GM18499 (cell line): ENCODE data around the gene CHCHD3.

Experiments used
- ATAC-seq: cut with Tn5 transposase; IDR thresholded peaks from one replicate; pipeline ENCODE4 v1.9.1; 2021; ENCODE audit warnings: moderate number of reproducible peaks; ENCODE audit not compliant: insufficient read depth, unreplicated experiment

CHCHD3 gene

GRCh38 chr7:133081599-133082389 is at the start of gene CHCHD3:
CHCHD3 (minus strand) TSS chr7:133082090; CDS start chr7:133081937, 153 bp downstream.
- peak; percentile 97 for ATAC-seq

DNA sequence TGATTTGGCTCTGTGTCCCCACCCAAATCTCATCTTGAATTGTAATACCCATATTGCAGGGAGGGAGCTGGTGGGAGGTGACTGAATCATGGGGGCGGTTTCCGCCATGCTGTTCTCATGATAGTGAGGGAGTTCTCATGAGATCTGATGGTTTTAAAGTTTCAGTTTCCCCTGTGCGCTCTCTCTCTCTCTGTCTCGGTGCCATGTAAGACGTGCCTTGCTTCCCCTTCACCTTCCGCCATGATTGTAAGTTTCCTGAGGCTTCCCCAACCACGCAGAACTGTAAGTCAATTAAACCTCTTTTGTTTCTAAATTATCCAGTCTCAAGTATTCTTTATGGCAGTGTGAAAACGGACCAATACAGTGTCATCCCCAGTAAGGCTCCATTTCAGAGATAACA is 48.3 kb upstream of the CHCHD3 start:
- no peak for ATAC-seq

- no peak for ATAC-seq
These were observed 44.5 kb upstream of the CHCHD3 start for GRCh38 chr7:133126422-133126821.

GRCh38 chr7:133124974-133125373 is 43.1 kb upstream of the CHCHD3 start:
- no peak for ATAC-seq

GRCh38 chr7:133121175-133121844 is 39.4 kb upstream of the CHCHD3 start:
- ATAC-seq, result no peak

DNA sequence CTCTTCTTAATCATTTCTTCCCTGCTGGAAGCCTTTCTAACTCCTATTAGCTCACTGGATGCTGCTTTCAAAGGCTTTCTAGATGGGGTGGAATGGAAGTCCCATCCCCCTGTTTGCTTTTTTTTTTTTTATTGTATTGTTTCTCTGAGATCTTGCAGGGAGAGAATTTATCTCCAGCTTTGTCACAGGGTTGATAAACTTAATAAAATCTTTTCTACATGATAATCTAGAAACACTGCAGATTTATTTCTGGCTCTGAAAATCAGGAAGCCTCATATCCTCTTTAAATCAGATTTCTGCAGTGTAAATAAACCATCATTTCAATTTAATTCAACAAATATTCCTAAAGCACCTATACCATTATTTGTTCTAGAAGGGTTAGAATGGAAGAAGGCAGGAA is 37.2 kb upstream of the CHCHD3 start:
- no peak for ATAC-seq

DNA sequence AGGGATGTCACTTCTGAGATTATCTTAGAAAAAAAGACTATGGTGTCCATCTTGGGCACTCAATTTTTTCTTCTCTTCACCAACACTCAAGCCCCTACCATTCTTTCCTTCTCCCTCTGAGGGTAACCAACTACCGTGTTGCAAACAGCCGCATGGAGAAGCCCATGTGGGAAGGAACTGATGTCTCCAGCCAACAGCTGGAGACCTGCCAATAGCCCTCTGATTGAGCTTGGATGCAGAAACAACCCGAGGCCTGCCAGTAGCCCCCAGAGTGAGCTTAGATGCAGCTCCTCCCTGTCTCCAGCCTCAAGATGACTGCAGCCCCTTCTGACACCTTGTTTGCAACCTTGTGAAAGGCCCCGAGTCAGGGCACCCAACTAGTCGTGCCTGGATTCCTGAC is 36.4 kb upstream of the CHCHD3 start:
- no peak for ATAC-seq

DNA sequence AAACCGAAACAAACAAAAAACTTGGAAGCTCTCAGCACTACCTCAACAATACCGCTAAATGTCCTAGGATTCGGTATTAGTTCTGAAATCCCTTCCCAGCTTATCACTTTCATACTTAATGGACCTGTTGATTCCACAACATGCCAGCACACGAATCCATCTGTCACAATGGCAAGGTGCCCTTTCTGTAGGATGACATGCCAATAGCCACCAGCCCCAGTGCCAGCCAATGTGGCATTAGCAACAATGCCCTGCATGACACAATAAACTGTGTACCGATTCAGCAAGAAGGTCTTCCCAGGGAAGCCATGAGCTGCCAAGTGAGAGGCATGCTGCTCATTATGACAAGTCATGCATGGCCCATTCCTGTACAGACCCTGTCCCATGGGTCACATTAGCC is 35.6 kb upstream of the CHCHD3 start:
- no peak for ATAC-seq

DNA sequence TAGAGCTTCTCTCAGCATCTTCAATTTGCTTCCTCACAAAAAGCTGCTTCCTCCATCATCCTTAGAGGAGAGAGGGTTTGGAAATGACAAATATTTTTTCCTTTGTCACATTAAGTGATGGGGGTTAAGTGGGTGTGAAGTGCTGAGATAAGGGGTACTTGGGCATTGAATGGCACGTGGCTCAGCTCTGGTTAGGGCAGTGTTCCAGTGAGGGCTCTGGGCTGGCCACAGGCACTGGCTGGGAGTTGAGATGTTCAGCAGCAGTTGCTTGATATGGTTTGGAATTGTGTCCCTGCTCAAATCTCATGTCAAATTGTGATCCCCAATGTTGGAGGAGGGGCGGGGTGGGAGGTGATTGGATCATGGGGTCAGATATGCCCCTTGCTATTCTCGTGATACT is 33.7 kb upstream of the CHCHD3 start:
- no peak for ATAC-seq

- ATAC-seq, result no peak
These were observed 32.6 kb upstream of the CHCHD3 start for GRCh38 chr7:133114519-133114918.

- no peak for ATAC-seq
These were observed 31.1 kb upstream of the CHCHD3 start for GRCh38 chr7:133112976-133113375.

- ATAC-seq, result no peak
These were observed 30.4 kb upstream of the CHCHD3 start for GRCh38 chr7:133112335-133112734.

- no peak for ATAC-seq
These were observed 28.4 kb upstream of the CHCHD3 start for GRCh38 chr7:133110312-133110711.

DNA sequence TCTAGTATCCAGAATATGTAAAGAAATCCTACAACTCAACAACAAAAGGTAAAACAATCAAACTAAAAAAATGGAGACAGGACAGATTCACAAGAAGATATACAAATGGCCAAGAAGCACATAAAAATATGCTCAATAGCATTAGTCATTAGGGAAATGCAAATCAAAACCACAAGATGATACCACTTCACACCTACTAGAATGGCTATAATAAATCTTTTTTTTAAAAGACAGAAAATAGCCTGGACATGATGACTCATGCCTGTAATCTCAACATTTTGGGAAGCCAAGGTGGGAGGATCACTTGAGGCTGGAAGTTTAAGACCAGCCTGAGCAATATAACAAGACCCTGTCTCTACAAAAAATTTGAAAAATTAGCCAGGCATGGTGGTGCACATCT is 27.9 kb upstream of the CHCHD3 start:
- no peak for ATAC-seq

- ATAC-seq, result no peak
These were observed 26.1 kb upstream of the CHCHD3 start for GRCh38 chr7:133108023-133108422.

DNA sequence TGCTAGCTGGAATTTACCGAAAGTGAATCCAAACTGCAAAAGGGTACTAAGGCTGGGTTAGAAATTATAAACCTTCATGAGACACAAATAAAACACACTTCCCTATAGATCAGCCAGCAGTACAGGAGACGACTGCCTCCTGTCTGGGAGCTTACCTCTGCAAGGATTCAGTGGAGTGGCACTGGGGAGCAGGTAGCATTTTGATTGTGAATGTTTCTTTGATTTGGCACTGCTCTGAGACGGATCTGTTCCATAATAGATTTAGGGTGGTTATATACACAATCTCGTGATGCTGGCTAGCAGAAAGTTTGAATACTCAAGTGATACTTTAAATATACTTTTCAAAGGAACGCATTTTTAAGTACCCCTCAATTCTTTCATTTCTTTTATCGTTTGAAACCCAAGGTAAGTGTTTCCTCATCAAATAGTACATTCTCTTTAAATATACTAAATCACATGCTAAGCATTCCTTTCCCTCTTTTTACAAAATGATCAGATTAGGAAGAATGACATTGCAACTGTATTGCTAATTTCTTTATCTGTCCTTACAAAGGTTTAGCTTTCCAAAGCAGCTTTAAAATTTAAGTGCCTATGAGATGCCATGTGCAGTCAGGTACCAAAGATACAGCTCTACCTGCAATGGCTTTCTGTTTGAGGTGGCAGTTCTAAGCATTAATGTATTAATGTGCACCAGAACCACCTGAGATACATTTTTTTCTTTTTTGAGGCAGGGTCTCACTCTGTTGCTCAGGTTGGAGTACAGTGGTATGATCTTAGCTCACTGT is 20.6 kb upstream of the CHCHD3 start:
- no peak for ATAC-seq

DNA sequence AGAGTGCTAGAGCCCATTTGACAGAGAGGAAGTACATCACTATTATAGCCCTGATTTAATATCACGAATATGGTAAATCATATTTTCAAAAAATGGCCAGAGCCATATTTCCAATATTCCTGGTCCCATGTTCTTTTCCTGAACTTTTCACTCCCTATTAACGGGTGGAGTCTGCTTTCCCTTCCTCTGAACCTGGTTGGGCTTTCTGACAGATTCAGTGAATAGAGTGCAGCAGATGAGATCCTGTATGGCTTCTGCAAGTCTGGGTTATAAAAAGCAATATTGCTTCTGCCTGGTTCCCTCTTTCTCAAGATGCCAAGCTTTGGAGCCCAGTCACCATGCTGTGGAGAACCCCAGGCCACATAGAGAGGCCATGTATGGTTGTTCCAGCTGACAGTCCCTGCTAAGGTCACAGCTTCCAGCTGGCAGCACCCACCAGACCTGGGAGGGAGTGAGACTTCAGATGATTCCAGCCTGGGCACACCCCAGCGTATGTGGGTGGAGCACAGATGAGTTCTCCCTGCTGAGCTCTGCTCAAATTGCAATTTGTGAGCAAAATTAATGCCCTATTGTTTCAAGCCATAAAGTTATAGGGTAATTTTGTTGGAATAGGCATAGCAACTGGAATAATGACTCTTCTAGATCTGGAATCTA is 17.9 kb upstream of the CHCHD3 start:
- ATAC-seq, result no peak

- no peak for ATAC-seq
These were observed 13.3 kb upstream of the CHCHD3 start for GRCh38 chr7:133095119-133095671.

DNA sequence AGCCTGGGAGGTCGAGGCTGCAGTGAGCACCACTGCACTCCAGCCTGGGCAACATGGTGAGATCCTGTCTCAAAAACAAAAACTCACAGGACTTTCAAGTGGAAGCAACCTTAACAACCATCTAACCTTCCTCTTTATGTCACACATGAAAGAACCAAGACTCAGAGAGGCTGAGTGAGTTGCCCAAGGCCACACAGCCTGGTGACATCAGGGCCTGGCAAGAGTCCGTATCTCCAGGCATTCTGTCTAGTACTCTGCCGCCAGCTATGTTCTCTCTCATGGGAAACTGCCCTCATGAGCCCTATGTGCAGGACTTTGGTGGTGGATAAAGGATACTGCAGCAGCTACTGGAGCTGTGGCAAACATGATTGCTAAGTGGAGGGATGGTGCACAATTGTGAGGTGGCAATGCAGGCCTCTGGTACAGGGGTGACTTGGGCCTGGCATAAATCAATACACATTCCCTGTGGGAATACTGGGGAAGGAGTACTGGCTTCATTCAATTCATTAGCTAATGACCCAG is 10.1 kb upstream of the CHCHD3 start:
- no peak for ATAC-seq

DNA sequence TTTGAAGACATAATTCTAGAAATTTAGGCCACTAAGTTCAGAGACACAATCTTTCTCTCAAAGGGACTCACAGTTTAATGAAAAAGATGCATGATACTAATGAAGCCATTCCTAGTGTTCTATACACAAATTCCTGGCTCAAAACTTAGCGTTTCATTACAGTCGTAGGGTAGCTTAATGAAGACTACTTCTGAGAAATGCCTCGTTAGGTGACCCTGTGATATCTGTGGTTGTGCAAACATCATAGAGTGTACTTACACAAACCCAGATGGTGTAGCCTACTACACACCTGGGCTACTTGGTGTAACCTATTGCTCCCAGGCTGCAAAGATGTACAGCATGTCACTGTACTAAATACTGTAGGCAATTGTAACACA is 488 bp upstream of the CHCHD3 start:
- no peak for ATAC-seq
